ENCODE results near the gene PTPN14.

GRCh38 chr1:214319938-214320337, 231.5 kb downstream of the PTPN14 start:
- TF ChIP-seq CTCF (IDR thresholded peaks at IDR 0.05): no peak
- no peak for TF ChIP-seq POLR2A (IDR thresholded peaks at IDR 0.05)
